GM04503 (cell line): ENCODE results near the gene ACER3.
"Not testable (repeated sequence)": the region's sequence is repeated elsewhere in the genome, so short reads cannot be mapped to it uniquely, and the experiment has no call there.

Experiments
- DNase-seq: peaks from one replicate; pipeline ENCODE4 v3.0.0-alpha.2; 2012; ENCODE audit warnings: low read depth

Gene ACER3

DNA sequence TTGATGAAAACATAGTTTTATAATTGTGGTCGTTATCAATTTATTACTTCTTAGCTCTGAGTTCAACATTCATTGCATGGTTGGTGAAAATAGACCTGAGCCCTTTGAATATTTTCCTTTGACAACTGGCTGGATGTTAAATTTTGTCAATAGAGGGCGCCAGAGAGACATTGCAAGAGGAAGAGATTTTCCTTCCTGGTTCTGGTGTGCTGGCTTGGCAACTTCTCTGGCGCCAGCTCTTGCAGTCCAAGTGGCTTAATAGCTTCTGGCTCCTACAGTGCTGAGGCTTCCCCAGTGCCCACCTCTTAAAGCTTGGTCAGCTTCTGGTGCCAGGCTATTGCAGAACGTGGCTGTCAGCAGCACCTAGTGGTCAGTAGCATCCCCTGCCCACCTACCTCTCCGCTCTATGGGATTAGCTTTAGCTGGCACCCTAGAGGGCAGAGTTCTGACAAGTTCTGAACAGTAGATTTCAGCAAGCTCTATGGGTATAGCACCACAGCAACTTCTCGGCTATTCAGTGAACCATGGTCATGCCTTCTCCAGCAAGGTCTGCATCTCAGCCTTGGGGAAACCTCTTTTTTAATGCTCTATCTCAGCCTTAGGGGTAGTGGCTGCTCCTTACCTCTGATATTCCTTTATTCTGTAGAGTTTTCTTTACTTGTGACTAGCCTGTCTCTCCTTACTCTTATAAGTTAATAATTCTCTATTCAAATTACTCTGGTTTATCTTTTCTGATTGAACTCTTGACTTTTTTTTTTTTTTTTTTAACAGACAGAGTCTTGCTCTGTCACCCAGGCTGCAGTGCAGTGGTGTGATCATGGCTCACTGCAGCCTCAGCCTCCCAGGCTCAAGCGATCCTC is 59.4 kb downstream of the ACER3 start:
- DNase-seq = peak; percentile 36

- DNase-seq = no peak
Observed at GRCh38 chr11:76927160-76927559, 66.4 kb downstream of the ACER3 start.

- DNase-seq = no peak
Observed at GRCh38 chr11:76935042-76935441, 74.3 kb downstream of the ACER3 start.

DNA sequence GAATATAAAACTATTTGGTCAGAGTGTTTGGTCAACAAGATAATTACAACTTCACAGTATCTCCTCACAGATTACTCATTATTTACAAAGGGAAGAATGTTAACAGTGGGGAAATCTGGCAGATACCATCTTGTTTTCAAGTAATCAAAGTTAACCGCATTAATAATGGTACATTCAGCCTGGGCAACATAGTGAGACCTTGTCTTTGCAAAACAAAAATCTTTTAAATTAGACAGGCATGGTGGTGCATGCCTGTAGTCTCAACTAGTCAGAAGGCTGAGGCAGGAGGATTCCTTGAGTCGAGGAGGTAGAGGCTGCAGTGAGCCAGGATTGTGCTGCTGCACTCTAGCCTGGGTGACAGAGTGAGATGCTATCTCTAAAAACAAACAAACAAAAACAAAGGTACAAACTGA is 78.5 kb downstream of the ACER3 start:
- DNase-seq = no peak

- DNase-seq = no peak
Observed at GRCh38 chr11:76944225-76944624, 83.5 kb downstream of the ACER3 start.

DNA sequence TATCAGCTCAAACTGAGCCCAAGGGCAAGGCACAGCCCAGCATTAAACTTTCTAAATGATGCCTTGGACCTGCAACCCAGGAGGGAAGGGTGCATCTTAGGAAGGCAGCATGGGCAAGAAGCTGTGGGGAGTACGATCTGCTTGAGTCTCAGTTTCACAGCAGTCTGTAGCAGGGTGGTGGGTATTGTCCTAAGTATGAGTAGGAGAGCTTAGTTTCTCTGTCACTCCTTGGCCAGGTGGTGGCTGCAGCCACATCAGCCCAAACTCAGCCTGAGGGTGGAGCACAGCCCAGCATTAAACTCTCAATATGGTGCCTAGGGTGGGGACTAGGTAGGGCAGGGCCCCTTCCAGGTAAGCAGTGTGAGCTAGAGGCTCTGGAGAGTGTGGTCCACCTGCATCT is 85.5 kb downstream of the ACER3 start:
- DNase-seq = no peak

DNA sequence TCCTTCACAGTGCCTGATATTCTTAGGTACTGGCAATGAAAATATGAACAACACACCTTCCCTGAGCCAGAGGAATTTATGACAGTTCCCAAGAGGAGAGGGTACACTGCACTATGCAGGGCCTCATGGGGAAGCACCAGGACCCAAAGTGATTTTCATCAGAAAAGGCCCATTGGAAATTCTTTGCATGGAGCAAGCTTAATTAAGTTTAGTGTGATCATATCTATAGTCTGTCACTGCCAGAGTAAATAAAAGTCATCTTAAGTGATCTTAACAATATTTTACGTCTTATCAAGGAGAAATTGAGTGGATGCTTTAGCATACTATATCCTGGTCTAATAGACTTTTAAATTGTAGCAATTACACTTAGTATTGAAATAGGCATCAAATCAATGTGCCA is 86.5 kb downstream of the ACER3 start:
- DNase-seq = no peak

- no peak for DNase-seq
Observed at GRCh38 chr11:76947800-76948199, 87.1 kb downstream of the ACER3 start.

- no peak for DNase-seq
Observed at GRCh38 chr11:76955459-76956114, 94.9 kb downstream of the ACER3 start.

DNA sequence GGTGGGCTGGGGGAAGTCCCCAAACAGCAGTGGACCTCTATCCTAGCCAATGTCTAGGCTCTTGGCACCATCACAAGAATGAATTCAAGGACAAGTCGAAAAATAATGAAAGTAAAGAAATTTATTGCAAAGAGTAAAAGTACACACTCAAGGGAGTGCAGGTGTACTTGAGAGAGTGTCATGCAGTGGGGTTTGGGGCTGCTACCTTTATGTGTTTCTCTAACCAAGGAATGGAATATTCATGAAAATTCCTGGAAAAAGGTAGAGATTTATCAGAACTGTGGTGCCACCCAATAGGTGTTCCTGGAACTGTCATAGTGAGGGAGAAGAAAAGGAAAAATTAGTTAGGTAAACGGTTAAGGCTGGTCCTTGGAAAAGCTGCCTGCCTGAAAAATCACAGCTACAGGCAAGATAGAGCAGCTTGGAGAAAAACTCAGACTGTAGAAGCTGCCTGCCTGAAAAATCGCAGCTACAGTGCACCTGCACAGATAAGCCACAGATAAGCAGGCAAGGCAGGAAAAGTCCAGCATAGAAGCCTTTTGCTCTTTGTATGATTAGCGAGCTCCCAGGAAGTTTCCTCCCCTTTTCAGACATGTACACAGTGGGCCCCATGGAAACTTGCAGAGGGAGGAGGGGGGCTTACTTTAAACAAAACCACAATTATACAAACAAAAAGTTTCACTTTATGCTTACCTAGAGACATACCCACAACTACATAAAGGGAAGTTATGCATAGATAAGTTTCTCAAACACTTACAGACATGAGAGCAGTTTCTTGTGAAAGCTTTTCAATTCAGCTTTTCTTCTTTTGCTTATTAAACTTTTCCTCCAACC is 102.1 kb downstream of the ACER3 start:
- no peak for DNase-seq

- not testable (repeated sequence) for DNase-seq
Observed at GRCh38 chr11:76963417-76964168, 102.9 kb downstream of the ACER3 start.

- DNase-seq = no peak
Observed at GRCh38 chr11:76972051-76972450, 111.3 kb downstream of the ACER3 start.

GRCh38 chr11:76974179-76974891 is 113.6 kb downstream of the ACER3 start:
- no peak for DNase-seq

- DNase-seq = no peak
Observed at GRCh38 chr11:76975513-76975912, 114.8 kb downstream of the ACER3 start.

DNA sequence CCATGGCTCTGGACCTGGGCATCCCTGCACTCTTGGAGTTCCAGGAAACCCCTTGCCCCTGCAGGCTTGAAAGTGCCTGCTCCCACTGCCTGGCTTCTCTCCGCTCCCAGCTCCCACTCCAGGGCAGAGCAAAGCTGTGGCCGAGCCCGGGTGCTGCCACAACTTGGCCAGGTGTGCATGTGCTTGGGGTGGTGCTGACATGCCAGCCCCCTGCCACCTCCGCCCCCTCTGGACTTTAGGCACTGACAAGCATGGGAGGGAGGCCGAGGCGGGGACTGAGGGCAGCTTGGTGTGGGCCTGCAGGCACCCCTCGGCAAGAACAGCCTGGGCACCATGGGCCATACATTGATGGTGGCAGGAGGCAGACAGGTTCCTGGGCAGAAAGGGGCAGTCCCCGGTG is 117.1 kb downstream of the ACER3 start:
- DNase-seq = no peak

GRCh38 chr11:76978239-76978638 is 117.5 kb downstream of the ACER3 start:
- no peak for DNase-seq

DNA sequence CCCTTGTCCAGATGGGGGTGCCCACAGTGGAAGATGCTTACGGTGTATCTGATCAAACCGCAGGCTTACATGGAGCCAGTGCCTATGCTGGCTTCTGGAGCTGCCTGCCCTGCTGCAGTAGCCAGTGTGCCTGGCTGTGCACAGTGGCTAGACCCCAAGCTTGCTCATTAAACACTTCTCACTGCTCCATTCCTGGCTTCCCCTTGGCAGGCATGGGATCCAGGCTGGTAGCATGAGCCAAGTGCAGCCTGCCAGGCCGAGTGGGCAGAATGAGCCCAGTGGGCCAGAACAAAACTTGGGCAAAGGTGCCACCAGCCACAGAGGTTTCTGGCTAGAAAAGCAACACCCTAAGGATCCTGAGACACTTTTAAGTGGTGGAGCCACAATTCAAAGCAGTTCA is 118.1 kb downstream of the ACER3 start:
- DNase-seq = no peak

- DNase-seq = no peak
Observed at GRCh38 chr11:76980196-76980595, 119.5 kb downstream of the ACER3 start.

- no peak for DNase-seq
Observed at GRCh38 chr11:76984743-76985142, 124.0 kb downstream of the ACER3 start.

DNA sequence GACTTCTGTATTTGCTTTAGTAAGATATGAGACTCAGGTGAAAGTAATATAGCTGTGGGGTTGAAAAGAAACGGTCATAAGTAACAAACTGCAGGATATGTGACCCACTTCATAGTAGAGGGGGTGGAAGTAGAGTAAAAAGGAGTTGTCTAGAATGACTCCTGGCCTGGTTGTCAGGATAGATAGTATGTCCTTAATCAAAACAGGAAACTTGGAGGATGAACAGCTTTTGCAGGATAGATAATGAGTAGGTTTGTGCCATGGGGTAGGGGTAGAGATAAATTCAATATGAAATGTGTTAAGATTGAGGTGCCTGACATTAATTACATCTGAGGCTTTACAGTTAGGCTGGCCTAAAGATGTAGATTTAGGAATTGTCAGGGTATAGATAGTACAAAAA is 126.5 kb downstream of the ACER3 start:
- DNase-seq = no peak

GRCh38 chr11:76990628-76991027 is 129.9 kb downstream of the ACER3 start:
- DNase-seq = no peak
